Loucy (cell line): ENCODE data around the gene ORAI1.
A peak's percentile ranks its signal among the peaks of the same experiment; 100 is the strongest.

Experiments used
- H2AFZ ChIP-seq: fragments of 200-600 bp; sonication (generic); 2 replicates; pipeline ENCODE4 v1.6.0; 2016; ENCODE audit warnings: antibody characterized with exemption, mild to moderate bottlenecking, low read length, moderate library complexity
- H3F3A ChIP-seq: fragments of 200-600 bp; 2 replicates; pipeline ENCODE4 v1.6.0; 2016; ENCODE audit warnings: antibody characterized with exemption, low read depth, mild to moderate bottlenecking
- H3K27me3 ChIP-seq: fragments of 200-600 bp; sonication (generic); 2 replicates; pipeline ENCODE4 v1.6.1; 2014; ENCODE audit warnings: low read length, mild to moderate bottlenecking; ENCODE audit not compliant: insufficient read depth, poor library complexity, severe bottlenecking
- H3K36me3 ChIP-seq: fragments of 200-600 bp; sonication (generic); 2 replicates; pipeline ENCODE4 v1.6.1; 2016; ENCODE audit warnings: low read length; ENCODE audit not compliant: insufficient read depth
- H3K4me1 ChIP-seq: fragments of 200-600 bp; sonication (generic); 2 replicates; pipeline ENCODE4 v1.5.1; 2014; ENCODE audit warnings: low read length, mild to moderate bottlenecking; ENCODE audit not compliant: insufficient read depth, poor library complexity, severe bottlenecking
- H3K4me2 ChIP-seq: fragments of 200-600 bp; sonication (generic); 2 replicates; pipeline ENCODE4 v1.6.0; 2014; ENCODE audit warnings: antibody characterized with exemption, low read length, low read depth, mild to moderate bottlenecking; ENCODE audit not compliant: poor library complexity, severe bottlenecking
- H3K4me3 ChIP-seq: fragments of 200-600 bp; sonication (generic); 2 replicates; pipeline ENCODE4 v1.5.1; 2014; ENCODE audit warnings: low read length, mild to moderate bottlenecking, mixed read lengths; ENCODE audit not compliant: poor library complexity, severe bottlenecking
- H3K79me2 ChIP-seq: fragments of 200-600 bp; sonication (generic); 2 replicates; pipeline ENCODE4 v1.6.1; 2014; ENCODE audit warnings: low read length; ENCODE audit not compliant: insufficient read depth
- H3K9ac ChIP-seq: fragments of 200-600 bp; sonication (generic); 2 replicates; pipeline ENCODE4 v1.6.0; 2014; ENCODE audit warnings: mild to moderate bottlenecking, low read depth, low read length, moderate library complexity; ENCODE audit not compliant: poor library complexity, severe bottlenecking
- H3K9me2 ChIP-seq: fragments of 200-600 bp; sonication (generic); replicated peaks from 2 replicates; pipeline ENCODE4 v1.6.1; 2016; ENCODE audit warnings: low read depth, low read length, mixed read lengths
- H3K9me3 ChIP-seq: fragments of 200-600 bp; sonication (generic); 2 replicates; pipeline ENCODE4 v1.6.1; 2014; ENCODE audit warnings: mild to moderate bottlenecking, antibody characterized with exemption, low read length, low read depth; ENCODE audit not compliant: insufficient read depth
- H4K20me1 ChIP-seq: fragments of 200-600 bp; sonication (generic); 2 replicates; pipeline ENCODE4 v1.6.0; 2014; ENCODE audit warnings: antibody characterized with exemption, low read length, mild to moderate bottlenecking; ENCODE audit not compliant: insufficient read depth, poor library complexity, severe bottlenecking
- CTCF ChIP-seq: fragments of 200-600 bp; sonication (generic); conservative IDR thresholded peaks from 2 replicates; pipeline ENCODE4 v1.5.1; 2014; ENCODE audit warnings: mild to moderate bottlenecking, antibody characterized with exemption, low read length
- EZH2phosphoT487 ChIP-seq: fragments of 200-600 bp; IDR thresholded peaks from 2 replicates; pipeline ENCODE4 v1.6.1; 2018; ENCODE audit warnings: antibody characterized with exemption, mild to moderate bottlenecking, moderate library complexity, borderline replicate concordance

ORAI1 gene

GRCh38 chr12:121618659-121619233 lies 7.6 kb upstream of the ORAI1 start:
- H3K4me1 ChIP-seq: no peaks in the 10 kb centered on the region
- no peaks in the 10 kb centered on the region for H4K20me1 ChIP-seq
- no peak overlapping the region for H3K4me2 ChIP-seq
- no peaks in the 10 kb centered on the region for H3K9me2 ChIP-seq
- no peak overlapping the region for H2AFZ ChIP-seq
- no peak overlapping the region for H3K9ac ChIP-seq
- H3K36me3 ChIP-seq: no peaks in the 10 kb centered on the region
- H3F3A ChIP-seq: no peaks in the 10 kb centered on the region
- TF ChIP-seq EZH2phosphoT487 (no peak), CTCF (no peak)
- no peaks in the 10 kb centered on the region for H3K79me2 ChIP-seq
- no peaks in the 10 kb centered on the region for H3K27me3 ChIP-seq
- no peak overlapping the region for H3K4me3 ChIP-seq
- no peaks in the 10 kb centered on the region for H3K9me3 ChIP-seq

GRCh38 chr12:121620333-121620891 lies 5.9 kb upstream of the ORAI1 start:
- H3K9me3 ChIP-seq: no peaks in the 10 kb centered on the region
- no peaks in the 10 kb centered on the region for H3K36me3 ChIP-seq
- H3K27me3 ChIP-seq: no peaks in the 10 kb centered on the region
- peaks cover 5% of the 10 kb centered on the region for H3K4me1 ChIP-seq
- H3K4me2 ChIP-seq: no peak overlapping the region
- no peak overlapping the region for H2AFZ ChIP-seq
- H3K79me2 ChIP-seq: no peaks in the 10 kb centered on the region
- no peaks in the 10 kb centered on the region for H4K20me1 ChIP-seq
- TF ChIP-seq CTCF (no peak), EZH2phosphoT487 (no peak)
- H3K9ac ChIP-seq: no peak overlapping the region
- H3K9me2 ChIP-seq: no peaks in the 10 kb centered on the region
- H3F3A ChIP-seq: no peaks in the 10 kb centered on the region
- H3K4me3 ChIP-seq: no peak overlapping the region

GRCh38 chr12:121626853-121627640 lies 717 bp downstream of the ORAI1 start:
- no peaks in the 10 kb centered on the region for H3K36me3 ChIP-seq
- no peak overlapping the region for H2AFZ ChIP-seq
- peaks cover 40% of the 10 kb centered on the region for H3K4me1 ChIP-seq
- H3K79me2 ChIP-seq: peaks cover 48% of the 10 kb centered on the region
- H3K27me3 ChIP-seq: no peaks in the 10 kb centered on the region
- no peaks in the 10 kb centered on the region for H3K9me2 ChIP-seq
- peak overlapping the region; percentile 98 for H3K4me2 ChIP-seq
- peaks cover 33% of the 10 kb centered on the region for H4K20me1 ChIP-seq
- TF ChIP-seq CTCF (no peak; the same call in none of the 2 replicates), EZH2phosphoT487 (no peak)
- H3K9me3 ChIP-seq: no peaks in the 10 kb centered on the region
- H3F3A ChIP-seq: no peaks in the 10 kb centered on the region
- peak overlapping the region; percentile 77 for H3K9ac ChIP-seq
- H3K4me3 ChIP-seq: peak overlapping the region; percentile 81
